NCI-H345 treated with DMSO at 0.1 percent for 48 hours (cell line): ENCODE measurements around the gene KCNK4.
A peak's percentile ranks its signal among the peaks of the same experiment; 100 is the strongest.
"Not testable (repeated sequence)": the region's sequence is repeated elsewhere in the genome, so short reads cannot be mapped to it uniquely, and the experiment has no call there.

Experiments used
- DNase-seq: peaks from one replicate; lab custom pipeline; 2025; ENCODE audit not compliant: unreplicated experiment; lab: John Stamatoyannopoulos, UW

KCNK4 gene

DNA sequence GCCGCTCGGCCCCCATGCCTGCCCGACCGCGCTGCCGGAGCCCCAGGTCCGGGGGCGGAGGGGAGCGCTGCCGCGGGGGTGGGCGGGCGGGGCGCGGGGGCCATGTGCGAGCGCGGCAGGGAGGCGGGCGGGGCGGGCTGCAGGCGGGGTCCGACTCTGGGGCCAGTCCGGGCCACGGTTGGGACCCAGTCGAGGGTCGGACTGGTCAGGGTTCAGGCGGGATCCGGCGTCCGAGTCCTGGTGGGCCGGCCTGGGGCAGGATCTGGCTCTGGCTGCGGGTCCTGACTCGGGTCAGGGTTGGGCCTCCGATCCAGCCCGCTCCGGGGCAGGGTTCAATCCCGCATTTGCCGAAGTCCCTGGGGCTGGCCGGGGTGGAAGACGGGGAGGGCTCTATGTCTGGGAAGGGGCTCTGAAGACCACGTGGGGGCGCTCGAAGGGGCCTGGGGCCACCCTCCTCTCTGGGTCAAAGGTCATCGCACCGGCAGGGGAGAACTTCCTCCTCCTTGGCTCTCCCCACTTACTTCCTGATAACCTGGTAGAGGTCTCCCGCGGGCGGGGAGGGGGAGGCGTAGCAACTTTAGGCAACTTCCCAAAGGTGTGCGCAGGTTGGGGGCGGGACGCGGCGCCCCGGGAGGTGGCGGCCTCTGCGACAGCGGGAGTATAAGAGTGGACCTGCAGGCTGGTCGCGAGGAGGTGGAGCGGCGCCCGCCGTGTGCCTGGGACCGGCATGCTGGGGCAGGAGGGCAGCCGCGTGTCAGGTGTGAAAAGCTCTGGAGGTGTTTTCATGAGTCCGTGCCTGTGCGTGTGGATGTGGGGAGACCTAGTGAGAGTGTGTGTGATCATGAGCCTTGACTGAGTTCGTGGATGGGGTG, 14.8 kb downstream of the KCNK4 start:
- DNase-seq, result peak; percentile 19

DNA sequence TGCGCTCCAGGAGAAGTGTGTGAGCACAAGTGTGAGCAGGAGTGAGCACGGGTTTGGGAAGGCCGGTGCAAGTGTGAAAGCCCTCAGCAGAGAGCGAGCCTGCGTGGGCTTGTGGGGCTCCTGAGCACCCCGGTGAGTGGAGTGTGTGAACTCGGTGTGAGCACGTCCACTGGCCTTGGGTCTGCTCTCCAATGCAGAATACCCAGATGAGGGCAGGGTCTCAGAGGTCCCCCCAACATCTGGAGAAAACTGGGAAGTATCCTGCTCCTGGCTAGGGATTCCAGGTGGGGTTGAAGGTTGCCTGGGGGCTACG, 15.4 kb downstream of the KCNK4 start:
- DNase-seq, result no peak

DNA sequence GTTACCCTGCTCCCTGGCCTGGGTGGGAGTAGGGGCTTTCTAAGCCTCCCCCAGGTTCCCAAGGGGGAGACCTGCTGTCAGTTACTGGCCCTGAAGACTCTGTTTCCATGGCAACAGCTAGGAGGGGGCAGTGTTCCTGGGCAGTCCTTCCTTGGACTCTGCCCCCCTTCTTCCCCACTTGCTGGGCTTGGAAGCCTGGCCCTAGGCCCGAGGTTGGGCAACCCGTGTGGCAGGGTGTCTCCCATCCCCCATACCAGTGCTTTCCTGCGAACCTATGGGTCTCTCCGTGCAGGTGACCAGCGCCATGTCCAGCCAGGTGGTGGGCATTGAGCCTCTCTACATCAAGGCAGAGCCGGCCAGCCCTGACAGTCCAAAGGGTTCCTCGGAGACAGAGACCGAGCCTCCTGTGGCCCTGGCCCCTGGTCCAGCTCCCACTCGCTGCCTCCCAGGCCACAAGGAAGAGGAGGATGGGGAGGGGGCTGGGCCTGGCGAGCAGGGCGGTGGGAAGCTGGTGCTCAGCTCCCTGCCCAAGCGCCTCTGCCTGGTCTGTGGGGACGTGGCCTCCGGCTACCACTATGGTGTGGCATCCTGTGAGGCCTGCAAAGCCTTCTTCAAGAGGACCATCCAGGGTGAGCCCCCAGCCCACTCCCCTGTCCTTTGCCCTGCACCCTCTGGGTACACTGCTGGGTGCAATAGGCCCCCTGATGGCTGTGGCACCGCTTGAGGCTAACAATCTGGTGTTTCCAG, 15.9 kb downstream of the KCNK4 start:
- no peak for DNase-seq

DNA sequence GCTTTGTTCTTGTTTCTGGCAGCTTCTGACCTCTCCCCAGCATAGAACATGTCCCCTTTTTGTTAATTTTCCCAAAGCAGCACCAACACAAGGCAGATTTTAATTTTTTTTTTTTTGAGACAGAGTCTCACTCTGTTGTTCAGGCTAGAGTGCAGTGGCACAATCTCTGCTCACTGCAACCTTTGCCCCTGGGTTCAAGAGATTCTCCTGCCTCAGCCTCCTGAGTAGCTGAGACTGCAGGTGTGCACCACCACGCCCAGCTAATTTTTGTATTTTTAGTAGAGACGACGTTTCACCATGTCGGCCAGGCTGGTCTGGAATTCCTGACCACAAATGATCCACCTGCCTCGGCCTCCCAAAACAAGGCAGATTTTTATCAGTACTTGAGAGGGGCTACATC, 16.7 kb downstream of the KCNK4 start:
- not testable (repeated sequence) for DNase-seq

DNA sequence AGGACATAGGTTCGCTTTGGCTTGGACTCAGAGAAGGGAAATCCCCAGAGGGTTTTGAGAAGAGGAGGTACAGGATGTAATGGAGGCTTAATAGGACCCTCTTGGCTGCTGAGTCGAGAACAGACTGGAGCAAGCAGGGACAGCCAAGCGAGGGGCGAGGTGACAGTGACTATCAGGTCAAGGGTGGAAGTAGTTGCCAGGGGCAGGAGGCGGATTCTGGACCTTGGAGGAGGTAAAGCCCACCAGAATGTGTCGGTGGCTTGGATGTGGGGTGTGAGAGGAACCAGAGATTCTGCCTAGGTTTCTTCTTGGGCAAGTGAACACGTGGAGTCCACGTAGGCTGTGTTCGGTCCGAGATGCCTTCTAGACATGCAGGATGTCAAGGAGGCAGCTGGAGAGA, 21.8 kb downstream of the KCNK4 start:
- no peak for DNase-seq

DNA sequence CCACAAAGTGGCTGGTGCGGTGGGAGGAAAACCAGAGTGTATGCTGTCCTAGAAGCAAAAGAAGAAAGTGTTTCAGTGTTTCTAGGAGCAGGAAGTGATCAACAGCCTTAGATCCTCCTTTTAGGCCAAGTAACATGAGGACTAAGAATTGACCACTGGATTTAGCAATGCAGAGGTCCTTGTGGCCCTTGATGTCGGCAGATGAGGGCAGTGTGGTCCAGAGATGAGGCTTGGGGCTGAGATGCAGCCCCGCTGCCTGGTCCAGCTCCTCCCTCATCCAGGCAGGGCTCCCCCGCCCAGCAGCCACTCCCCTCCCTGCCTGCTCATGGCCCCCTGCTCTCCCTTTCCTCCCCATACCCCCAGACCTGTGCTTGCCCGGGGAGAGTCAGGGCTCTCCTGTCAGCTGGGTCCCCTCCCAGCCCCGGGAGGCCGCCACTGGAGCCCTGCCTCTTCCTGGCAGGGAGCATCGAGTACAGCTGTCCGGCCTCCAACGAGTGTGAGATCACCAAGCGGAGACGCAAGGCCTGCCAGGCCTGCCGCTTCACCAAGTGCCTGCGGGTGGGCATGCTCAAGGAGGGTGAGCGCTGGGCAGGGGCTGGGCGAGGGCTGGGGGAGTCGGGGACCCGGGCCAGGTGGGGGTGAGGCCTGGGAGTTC, 22.5 kb downstream of the KCNK4 start:
- DNase-seq, result no peak

DNA sequence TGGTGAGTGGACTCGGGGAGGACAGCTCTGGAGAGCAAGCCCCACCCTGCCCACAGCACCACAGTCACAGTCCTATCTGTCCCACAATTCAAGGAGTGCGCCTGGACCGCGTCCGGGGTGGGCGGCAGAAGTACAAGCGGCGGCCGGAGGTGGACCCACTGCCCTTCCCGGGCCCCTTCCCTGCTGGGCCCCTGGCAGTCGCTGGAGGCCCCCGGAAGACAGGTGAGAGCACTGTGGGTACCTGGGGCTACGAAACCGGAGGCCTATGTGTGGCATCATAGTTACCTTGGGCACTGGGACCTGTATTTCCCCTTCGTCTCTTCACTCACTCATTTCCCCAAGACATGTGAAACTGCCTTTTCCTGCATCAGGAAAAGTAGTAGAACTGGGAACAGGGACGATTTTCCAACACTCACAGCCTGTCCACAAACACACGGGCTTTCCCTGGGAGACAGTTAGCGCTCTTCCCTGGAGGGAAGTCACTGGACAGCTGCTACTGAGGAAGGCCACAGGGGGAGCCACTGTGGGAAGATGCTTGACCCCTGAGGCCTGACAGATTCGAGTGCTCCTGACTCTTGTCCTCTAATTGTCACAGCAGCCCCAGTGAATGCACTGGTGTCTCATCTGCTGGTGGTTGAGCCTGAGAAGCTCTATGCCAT, 23.2 kb downstream of the KCNK4 start:
- no peak for DNase-seq

DNA sequence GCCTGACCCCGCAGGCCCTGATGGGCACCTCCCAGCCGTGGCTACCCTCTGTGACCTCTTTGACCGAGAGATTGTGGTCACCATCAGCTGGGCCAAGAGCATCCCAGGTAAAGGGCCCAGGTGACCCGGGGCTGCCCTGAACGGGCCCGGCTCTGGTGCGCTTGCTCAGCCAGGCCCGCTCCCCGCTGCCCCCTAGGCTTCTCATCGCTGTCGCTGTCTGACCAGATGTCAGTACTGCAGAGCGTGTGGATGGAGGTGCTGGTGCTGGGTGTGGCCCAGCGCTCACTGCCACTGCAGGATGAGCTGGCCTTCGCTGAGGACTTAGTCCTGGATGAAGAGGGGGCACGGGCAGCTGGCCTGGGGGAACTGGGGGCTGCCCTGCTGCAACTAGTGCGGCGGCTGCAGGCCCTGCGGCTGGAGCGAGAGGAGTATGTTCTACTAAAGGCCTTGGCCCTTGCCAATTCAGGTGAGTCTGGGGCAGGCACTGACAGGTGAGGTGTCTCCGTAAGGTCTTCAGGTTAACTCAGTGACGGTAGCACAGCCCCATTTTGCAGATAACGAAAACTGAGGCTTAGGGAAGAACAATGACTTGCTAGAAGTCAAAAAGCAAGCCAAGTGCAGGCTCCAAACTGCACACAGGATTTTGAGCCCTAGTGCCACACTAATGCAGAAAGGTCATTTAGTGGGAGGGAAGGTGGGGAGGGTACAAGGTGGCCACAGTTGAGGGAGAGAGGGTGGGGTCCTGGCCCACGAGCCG, 23.9 kb downstream of the KCNK4 start:
- no peak for DNase-seq

DNA sequence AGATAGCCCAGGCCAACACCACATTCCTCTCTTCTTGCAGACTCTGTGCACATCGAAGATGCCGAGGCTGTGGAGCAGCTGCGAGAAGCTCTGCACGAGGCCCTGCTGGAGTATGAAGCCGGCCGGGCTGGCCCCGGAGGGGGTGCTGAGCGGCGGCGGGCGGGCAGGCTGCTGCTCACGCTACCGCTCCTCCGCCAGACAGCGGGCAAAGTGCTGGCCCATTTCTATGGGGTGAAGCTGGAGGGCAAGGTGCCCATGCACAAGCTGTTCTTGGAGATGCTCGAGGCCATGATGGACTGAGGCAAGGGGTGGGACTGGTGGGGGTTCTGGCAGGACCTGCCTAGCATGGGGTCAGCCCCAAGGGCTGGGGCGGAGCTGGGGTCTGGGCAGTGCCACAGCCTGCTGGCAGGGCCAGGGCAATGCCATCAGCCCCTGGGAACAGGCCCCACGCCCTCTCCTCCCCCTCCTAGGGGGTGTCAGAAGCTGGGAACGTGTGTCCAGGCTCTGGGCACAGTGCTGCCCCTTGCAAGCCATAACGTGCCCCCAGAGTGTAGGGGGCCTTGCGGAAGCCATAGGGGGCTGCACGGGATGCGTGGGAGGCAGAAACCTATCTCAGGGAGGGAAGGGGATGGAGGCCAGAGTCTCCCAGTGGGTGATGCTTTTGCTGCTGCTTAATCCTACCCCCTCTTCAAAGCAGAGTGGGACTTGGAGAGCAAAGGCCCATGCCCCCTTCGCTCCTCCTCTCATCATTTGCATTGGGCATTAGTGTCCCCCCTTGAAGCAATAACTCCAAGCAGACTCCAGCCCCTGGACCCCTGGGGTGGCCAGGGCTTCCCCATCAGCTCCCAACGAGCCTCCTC, 24.8 kb downstream of the KCNK4 start:
- DNase-seq, result not testable (repeated sequence)

DNA sequence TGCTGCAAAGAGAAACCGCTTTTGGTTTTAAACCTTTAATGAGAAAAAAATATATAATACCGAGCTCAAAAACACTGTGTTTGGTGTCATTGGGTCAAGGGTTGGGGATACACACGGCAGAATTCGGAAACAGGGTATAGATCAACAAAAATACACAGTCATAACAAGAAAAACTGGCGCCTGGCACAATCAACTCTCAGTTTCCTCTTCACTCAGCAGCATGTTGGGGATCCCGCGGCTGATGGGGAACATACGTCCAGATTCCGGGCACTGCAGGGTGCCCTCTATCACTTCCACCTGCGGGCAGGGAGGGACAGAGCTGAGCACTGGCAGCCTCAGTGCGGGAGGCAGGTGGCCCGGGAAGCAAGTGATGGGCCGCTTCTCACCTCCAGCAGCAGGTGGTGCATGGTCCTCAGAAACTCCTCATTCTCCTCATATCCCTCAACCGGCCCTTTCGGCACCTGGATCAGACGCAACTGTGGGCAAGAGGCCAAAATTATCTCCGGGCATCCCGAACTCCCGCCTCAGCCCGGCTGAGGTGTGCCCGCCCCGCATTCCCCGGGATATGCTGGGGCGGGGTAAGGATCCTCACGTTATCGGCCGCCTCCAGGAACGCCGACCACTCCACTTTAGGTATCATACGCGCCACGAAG, 25.7 kb downstream of the KCNK4 start:
- no peak for DNase-seq

DNA sequence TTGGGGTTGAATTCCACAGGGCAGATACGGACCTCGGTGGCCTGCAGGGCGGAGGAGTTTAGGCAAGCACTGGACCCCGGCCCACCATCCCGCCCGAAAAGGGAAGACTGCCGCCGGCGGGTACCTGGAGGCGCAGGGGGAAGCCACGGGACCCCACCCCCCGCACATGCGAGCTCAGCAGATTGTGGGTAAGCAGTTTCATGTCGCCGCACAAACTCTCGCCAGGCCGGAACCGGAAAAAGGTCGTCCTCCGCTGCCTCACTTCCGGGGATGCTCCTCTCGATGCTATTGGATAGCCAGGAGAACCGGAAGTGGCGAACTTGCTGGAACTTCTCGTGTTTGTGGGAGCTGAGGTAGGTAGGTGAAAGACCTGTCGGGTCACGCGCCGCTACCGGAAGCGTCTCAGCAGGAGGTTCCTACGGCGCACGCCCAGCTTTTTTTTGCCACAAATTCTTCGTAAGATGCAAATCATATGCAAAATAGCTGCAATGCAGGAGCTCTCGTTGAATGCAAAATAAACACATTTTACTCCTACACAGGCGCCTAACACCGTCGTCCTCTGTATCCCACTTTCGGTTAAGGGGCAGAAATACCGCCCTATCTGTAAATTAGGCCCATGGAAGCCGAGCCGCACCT, 26.3 kb downstream of the KCNK4 start, which contains the start of gene TRMT112:
TRMT112 (minus strand) TSS at position 235 of the 636 bp plus-strand sequence; CDS start at position 202, 33 bp downstream.
- DNase-seq, result peak; percentile 98

DNA sequence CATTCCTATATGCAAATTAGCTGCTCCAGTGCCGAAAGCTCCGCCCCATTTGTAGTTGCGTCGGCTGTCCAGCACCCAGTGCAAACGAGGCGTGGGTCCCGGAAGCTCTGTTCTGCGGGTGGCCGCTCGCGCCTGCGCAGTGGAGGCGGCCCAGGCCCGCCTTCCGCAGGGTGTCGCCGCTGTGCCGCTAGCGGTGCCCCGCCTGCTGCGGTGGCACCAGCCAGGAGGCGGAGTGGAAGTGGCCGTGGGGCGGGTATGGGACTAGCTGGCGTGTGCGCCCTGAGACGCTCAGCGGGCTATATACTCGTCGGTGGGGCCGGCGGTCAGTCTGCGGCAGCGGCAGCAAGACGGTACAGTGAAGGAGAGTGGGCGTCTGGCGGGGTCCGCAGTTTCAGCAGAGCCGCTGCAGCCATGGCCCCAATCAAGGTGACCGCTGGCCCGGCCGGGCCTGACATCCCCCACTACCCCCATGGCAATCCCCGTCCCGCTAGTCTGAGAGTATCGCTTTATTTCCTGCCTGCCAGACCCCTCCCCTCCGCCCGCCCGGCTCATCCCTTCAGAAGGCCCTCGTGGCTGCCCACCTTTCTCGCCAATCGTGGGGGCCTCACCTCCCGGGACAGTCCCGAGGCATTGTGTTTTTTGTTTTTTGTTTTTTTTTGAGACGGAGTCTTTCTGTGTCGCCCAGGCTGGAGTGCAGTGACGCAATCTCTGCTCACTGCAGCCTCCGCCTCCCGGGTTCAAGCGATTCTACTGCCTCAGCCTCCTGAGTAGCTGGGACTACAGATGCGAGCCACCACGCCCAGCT, 27.1 kb downstream of the KCNK4 start, which contains the start of gene PRDX5:
PRDX5 (plus strand) TSS at position 161 of the 805 bp plus-strand sequence; CDS start at position 256, 95 bp downstream.
- DNase-seq, result peak; percentile 96

DNA sequence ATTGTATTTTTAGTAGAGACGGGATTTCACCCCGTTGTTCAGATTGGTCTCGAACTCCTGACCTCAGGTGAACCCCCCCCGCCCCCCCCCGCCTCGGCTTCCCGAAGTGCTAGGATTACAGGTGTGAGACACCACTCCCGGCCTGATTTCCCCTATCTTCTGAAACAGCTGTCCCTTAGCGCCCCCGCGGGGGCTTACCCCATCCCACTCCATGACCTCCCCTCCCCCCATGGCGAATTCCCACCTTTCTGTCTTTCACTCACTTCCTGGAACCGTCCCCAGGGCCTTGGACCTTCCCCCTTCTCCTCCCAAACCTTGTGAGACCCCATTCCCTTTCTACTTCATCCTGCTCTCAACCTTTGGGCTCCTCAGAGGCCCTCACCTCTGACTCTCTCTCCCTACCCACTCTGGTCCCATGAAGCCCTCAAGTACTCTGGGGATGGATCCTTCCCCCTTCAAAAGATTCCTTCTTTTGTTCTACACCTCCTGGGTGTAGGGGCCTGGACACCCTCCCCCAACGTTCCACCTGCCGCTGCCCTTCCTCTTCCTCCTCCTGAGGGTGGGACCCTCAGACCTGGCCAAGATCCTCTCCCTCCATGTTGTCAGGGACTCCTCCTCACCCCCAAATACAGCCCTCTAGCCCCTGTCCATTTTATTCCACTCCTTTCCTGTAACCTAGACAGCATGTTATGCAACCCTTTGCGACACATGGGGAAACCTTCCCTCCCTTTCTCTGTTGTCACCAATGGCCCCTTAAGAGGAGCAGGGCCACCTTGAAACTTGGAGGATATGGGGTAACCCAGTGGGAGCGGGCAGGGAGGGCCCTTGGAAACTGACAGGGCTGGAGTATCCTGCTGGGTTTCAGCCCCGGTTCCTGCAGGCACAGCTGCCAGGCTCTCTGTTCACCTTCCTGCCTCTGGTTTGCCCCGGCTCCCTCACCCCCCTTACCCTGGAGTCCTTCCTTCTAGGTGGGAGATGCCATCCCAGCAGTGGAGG, 28.0 kb downstream of the KCNK4 start:
- DNase-seq, result no peak

DNA sequence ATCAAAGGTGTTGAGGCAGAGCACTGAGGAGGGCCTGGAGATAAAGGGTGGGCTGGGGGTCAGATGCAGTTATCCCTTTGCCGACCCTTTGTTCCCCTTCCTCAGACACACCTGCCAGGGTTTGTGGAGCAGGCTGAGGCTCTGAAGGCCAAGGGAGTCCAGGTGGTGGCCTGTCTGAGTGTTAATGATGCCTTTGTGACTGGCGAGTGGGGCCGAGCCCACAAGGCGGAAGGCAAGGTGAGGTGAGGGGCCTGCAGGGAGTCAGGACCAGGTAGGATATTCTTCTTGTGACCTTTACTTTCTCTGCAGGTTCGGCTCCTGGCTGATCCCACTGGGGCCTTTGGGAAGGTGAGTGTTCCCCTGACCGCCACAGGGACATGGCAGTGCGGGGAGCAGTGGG, 29.5 kb downstream of the KCNK4 start:
- no peak for DNase-seq

DNA sequence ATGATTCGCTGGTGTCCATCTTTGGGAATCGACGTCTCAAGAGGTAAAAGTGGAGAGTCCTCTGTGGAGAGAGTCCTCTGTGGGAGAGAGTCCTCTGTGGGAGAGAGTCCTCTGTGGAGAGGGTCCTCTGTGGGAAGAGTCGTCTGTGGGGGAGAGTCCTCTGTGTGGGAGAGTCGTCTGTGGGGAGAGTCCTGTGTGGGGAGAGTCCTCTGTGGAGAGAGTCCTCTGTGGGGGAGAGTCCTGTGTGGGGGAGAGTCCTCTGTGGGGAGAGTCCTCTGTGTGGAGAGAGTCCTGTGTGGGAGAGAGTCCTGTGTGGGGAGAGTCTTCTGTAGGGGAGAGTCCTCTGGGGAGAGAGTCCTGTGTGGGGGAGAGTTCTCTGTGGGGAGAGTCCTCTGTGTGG, 29.9 kb downstream of the KCNK4 start:
- no peak for DNase-seq

DNA sequence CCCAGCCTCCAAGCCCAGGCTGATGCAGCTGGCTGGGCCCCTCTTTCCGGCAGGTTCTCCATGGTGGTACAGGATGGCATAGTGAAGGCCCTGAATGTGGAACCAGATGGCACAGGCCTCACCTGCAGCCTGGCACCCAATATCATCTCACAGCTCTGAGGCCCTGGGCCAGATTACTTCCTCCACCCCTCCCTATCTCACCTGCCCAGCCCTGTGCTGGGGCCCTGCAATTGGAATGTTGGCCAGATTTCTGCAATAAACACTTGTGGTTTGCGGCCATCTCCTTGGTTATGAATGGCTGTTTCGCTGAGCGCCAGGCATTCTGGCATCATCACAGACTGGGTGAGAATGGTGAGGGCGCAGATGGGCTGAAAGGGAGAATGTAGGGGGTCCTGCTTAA, 30.4 kb downstream of the KCNK4 start:
- DNase-seq, result no peak

DNA sequence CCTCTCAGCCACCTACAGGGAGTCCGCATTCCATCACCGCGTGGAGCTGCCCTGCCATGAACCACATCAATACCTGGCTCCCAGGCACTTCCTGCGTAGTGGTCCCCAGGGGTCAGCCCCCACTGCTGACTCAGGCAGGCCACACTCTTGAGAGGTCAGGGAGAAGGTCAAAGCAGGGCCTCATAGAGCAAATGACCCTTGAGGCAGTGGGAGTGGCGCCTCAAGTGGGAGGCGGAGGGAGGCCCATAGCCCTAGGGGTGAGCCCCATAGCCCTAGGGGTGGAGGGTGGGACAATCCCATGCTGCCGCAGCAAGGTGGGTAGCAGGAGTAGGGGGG, 31.8 kb downstream of the KCNK4 start:
- no peak for DNase-seq
